Measurements from ENCODE around the gene PRKRIP1.

DNA sequence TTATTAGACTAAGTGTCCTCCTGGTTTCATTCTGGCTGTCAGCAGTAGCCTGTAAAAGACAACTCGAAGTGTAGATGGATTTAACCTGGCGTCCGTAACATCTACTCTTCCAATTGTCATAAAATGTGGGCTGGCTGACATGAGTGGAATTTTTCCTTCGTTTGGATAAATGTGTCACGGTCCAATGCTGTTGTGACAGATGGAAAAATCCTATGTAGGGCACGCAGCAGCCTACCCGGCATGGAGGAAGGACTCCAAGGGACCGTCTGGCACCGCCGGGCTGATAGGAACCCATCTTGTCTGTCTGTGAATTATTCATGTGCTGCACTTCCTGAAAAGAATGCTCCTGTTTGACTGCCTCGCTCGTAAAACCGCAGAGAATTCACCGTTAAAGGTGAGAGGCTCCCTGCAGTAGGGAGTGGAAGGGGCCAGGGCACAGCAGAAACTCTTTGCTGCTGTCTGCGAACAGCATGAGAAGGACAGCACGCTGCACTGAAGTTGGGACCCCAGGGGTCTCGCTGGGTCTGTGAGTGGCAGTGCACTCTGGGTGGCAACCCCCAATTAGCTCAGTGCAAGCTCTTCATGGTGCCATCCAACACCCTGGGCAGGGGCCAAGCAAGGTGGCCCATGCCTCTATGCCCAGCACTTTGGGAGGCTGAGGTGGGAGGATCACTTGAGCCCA lies 35.6 kb downstream of the PRKRIP1 start:
- TF ChIP-seq, protein P1, sequence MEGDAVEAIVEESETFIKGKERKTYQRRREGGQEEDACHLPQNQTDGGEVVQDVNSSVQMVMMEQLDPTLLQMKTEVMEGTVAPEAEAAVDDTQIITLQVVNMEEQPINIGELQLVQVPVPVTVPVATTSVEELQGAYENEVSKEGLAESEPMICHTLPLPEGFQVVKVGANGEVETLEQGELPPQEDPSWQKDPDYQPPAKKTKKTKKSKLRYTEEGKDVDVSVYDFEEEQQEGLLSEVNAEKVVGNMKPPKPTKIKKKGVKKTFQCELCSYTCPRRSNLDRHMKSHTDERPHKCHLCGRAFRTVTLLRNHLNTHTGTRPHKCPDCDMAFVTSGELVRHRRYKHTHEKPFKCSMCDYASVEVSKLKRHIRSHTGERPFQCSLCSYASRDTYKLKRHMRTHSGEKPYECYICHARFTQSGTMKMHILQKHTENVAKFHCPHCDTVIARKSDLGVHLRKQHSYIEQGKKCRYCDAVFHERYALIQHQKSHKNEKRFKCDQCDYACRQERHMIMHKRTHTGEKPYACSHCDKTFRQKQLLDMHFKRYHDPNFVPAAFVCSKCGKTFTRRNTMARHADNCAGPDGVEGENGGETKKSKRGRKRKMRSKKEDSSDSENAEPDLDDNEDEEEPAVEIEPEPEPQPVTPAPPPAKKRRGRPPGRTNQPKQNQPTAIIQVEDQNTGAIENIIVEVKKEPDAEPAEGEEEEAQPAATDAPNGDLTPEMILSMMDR (IDR thresholded peaks at IDR 0.05), result no peak
- TF ChIP-seq POLR2A (IDR thresholded peaks at IDR 0.05), result no peak
- TF ChIP-seq EP300 (IDR thresholded peaks at IDR 0.05), result no peak
- TF ChIP-seq POLR2AphosphoS5 (IDR thresholded peaks at IDR 0.05), result no peak
